ENCODE measurements around the gene KCND3.

GRCh38 chr1:111863401-111863800 lies 126.1 kb downstream of the KCND3 start:
- TF ChIP-seq CTCF (IDR thresholded peaks at IDR 0.05) (no peak), POLR2A (IDR thresholded peaks at IDR 0.05) (no peak)

Measured in Peyer's patch (tissue), 4 donors.